ENCODE data around the gene ZDHHC8. TPM values are rescaled to one million over a fixed set of nuclear protein-coding genes. Genes with fewer than 3 reads are reported as not detected.

ZDHHC8 gene
- total and polyA plus RNA-seq, 2 donors (not counting 1 experiment from before 2014, with no cell fraction given) = 94.4 to 96.9 TPM

- peaks cover 20% of the 10 kb centered on the region for H3K79me2 ChIP-seq (ENCODE audit: control insufficient read depth, insufficient read depth, low read length)
- H3K4me1 ChIP-seq (ENCODE audit: control insufficient read depth in 2 of 2, insufficient read depth in 2 of 2, low read length in 2 of 2) = no peaks in the 10 kb centered on the region
- H4K20me1 ChIP-seq (ENCODE audit: control insufficient read depth, insufficient read depth, low read length, poor library complexity, severe bottlenecking) = peaks cover 8% of the 10 kb centered on the region
- no peaks in the 10 kb centered on the region for H3K9me3 ChIP-seq (ENCODE audit: control extremely low read depth in 1 of 3, control insufficient read depth in 2 of 3, insufficient read depth in 1 of 3, low read length in 2 of 3)
- no peak for TF ChIP-seq EZH2 (IDR thresholded peaks at IDR 0.05; ENCODE audit: borderline replicate concordance, insufficient read depth, low read depth, low read length, poor library complexity, severe bottlenecking)
- peaks cover 4 to 70% of the 10 kb centered on the region in 2 experiments for H3K36me3 ChIP-seq (replicated peaks in 1 of 2; ENCODE audit: control extremely low read depth in 1 of 2, control insufficient read depth in 1 of 2, extremely low read depth in 1 of 2, insufficient read depth in 2 of 2, low read length in 1 of 2)
- H3K4me3 Mint-ChIP-seq = no peak overlapping the region
- intact Hi-C loops (cut with micrococcal nuclease) = loop anchor here (10.0 kb wide), 1 partner anchor 235 kb away; the partner anchor contains the start of genes GNB1L and RTL10
- peaks cover 3% of the 10 kb centered on the region for H3K4me1 Mint-ChIP-seq
- no peak overlapping the region for H3K4me2 ChIP-seq (replicated peaks; ENCODE audit: low read depth, low read length, poor library complexity, severe bottlenecking)
- no peak overlapping the region for H3K4me3 ChIP-seq (ENCODE audit: control extremely low read depth in 1 of 5, extremely low read depth in 1 of 5, insufficient read depth in 1 of 5, low read depth in 2 of 5, low read length in 4 of 5)
- H3K27ac ChIP-seq (ENCODE audit: low read length in 2 of 2) = no peak overlapping the region
- no peaks in the 10 kb centered on the region for H3K27me3 ChIP-seq (replicated peaks in 1 of 4; ENCODE audit: control extremely low read depth in 1 of 4, control insufficient read depth in 3 of 4, insufficient read depth in 4 of 4, low read length in 3 of 4)
- no peak overlapping the region for H3K27ac Mint-ChIP-seq
- POLR2A ChIA-PET = no interaction called here
- no peak for DNase-seq
- no peaks in the 10 kb centered on the region for H3K27me3 Mint-ChIP-seq
- H3K9ac ChIP-seq (ENCODE audit: low read length) = no peak overlapping the region
- no peak for ATAC-seq (ENCODE audit: low read depth)
- 93% methylated on average over 14 of the region's 17 CpGs for WGBS (ENCODE audit: insufficient coverage)
- CTCF ChIA-PET = no interaction called here
- H3K9me3 Mint-ChIP-seq (ENCODE audit: insufficient read depth) = no peaks in the 10 kb centered on the region
- H2AFZ ChIP-seq (ENCODE audit: insufficient read depth, low read depth, low read length, poor library complexity, severe bottlenecking) = no peak overlapping the region
Observed at GRCh38 chr22:20089226-20089976, 42.2 kb upstream of the ZDHHC8 start.

- 97% methylated on average over 9 of the region's 11 CpGs for WGBS (ENCODE audit: insufficient coverage)
- Histone ChIP-seq H3K9me3 (ENCODE audit: control extremely low read depth in 1 of 3, control insufficient read depth in 2 of 3, insufficient read depth in 1 of 3, low read length in 2 of 3) (no peaks in the 10 kb centered on the region), H3K36me3 (replicated peaks in 1 of 2; ENCODE audit: control extremely low read depth in 1 of 2, control insufficient read depth in 1 of 2, extremely low read depth in 1 of 2, insufficient read depth in 2 of 2, low read length in 1 of 2) (peaks cover 4 to 73% of the 10 kb centered on the region in 2 experiments), H2AFZ (ENCODE audit: insufficient read depth, low read depth, low read length, poor library complexity, severe bottlenecking) (no peak overlapping the region), H3K9ac (ENCODE audit: low read length) (no peak overlapping the region), H3K27me3 (replicated peaks in 1 of 4; ENCODE audit: control extremely low read depth in 1 of 4, control insufficient read depth in 3 of 4, insufficient read depth in 4 of 4, low read length in 3 of 4) (no peaks in the 10 kb centered on the region), H3K27ac (ENCODE audit: low read length in 2 of 2) (no peak overlapping the region), H4K20me1 (ENCODE audit: control insufficient read depth, insufficient read depth, low read length, poor library complexity, severe bottlenecking) (peaks cover under 1% of the 10 kb centered on the region), H3K4me3 (ENCODE audit: control extremely low read depth in 1 of 5, extremely low read depth in 1 of 5, insufficient read depth in 1 of 5, low read depth in 2 of 5, low read length in 4 of 5) (no peak overlapping the region), H3K4me1 (ENCODE audit: control insufficient read depth in 2 of 2, insufficient read depth in 2 of 2, low read length in 2 of 2) (no peaks in the 10 kb centered on the region), H3K4me2 (replicated peaks; ENCODE audit: low read depth, low read length, poor library complexity, severe bottlenecking) (no peak overlapping the region), H3K79me2 (ENCODE audit: control insufficient read depth, insufficient read depth, low read length) (peaks cover 13% of the 10 kb centered on the region)
- intact Hi-C loops (cut with micrococcal nuclease) = loop anchor here (10.0 kb wide), 1 partner anchor 235 kb away; the partner anchor contains the start of genes GNB1L and RTL10
- ATAC-seq (ENCODE audit: low read depth) (no peak), DNase-seq (no peak)
- H3K9me3 Mint-ChIP-seq (ENCODE audit: insufficient read depth) = no peaks in the 10 kb centered on the region
- CTCF ChIA-PET = interaction anchor here (1.3 kb wide), 1 partner anchor 28 kb away, joined by 3 read pairs; no protein-coding TSS in a partner anchor
- H3K27me3 Mint-ChIP-seq = no peaks in the 10 kb centered on the region
- TF ChIP-seq EZH2 (IDR thresholded peaks at IDR 0.05; ENCODE audit: borderline replicate concordance, insufficient read depth, low read depth, low read length, poor library complexity, severe bottlenecking) = no peak
- TF ChIP-seq CTCF (IDR thresholded peaks at IDR 0.05) = no peak
- no peaks in the 10 kb centered on the region for H3K4me1 Mint-ChIP-seq
- POLR2A ChIA-PET = no interaction called here
- H3K4me3 Mint-ChIP-seq = no peak overlapping the region
- no peak overlapping the region for H3K27ac Mint-ChIP-seq
Observed at GRCh38 chr22:20089977-20090729, 41.5 kb upstream of the ZDHHC8 start.

All from B cell (primary cell).